NCI-H460 (cell line): ENCODE data around the gene DRC3. TPM values are rescaled to one million over a fixed set of nuclear protein-coding genes. Genes with fewer than 3 reads are reported as not detected.

Experiments
- DNase-seq: peaks from one replicate; pipeline ENCODE4 v3.0.0-alpha.2; 2016; ENCODE audit warnings: low read depth; ENCODE audit errors: extremely low read depth
- total RNA-seq: library from RNA; depleted of rRNA; stranded (reverse); fragments of >200 nt; shearing (Covaris generic); gene quantifications from 2 replicates; pipeline ENCODE4 v1.2.3, GENCODE V29; 2014

The DRC3 gene
- total RNA-seq, 1 experiment from 2014 or later, result 0.40 TPM

DNA sequence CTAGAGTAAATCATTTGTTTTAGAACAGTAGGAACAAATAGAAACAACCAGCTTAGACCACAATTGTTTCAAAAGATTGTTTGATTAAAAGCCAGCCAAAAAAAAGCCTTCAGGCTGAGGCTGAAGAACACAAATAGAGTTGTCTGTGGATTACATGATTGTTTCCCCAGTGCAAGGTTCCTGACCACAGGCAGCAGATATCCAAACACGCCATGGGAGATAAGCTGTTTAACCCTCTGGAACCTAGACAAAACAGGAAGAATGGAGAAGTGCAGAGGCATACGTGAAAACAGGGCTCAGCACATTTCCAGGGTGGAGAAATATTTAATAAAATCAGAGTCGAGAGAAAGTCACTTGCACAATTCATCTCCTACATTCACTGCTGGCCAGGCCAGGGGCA lies 45.3 kb downstream of the DRC3 start:
- DNase-seq, result no peak

DNA sequence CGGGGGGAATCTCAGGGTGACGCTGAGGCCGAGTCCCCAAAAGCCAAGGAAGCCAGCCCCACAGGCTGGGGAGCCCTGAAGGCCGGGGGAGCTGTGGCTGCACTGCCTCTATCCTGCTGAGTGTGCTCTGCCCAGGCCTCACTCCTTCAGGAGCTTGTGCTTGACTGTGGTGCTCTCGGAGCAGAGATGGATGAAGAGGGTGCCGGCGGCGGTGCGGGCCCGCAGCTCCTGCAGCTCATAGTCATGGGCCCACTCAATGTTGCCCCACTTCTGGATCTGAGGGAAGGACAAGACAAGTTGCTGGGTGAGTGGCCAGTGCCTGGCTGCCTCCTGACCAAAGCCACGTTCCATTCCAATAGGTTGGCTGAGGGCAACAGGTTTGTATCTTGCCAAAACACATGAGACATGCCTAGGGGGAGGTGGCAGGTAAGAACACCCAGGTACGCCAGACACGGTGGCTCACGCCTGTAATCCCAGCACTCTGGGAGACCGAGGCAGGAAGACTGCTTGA lies 45.8 kb downstream of the DRC3 start:
- no peak for DNase-seq

DNA sequence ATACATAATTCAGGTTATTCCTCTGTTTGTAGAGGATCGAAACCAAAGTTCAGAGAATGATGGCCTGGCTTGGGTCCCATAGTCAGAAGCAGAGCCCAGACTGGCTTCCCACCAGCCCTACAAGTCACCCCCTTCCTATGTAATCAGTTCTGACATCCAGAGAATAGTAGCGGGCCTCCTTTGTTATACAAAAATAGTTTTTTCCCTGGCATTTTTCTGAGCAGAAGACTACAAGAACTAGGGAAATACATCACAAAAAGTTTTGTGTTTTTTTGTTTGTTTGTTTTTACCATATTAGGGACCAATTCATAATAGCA lies 47.1 kb downstream of the DRC3 start:
- DNase-seq, result no peak

DNA sequence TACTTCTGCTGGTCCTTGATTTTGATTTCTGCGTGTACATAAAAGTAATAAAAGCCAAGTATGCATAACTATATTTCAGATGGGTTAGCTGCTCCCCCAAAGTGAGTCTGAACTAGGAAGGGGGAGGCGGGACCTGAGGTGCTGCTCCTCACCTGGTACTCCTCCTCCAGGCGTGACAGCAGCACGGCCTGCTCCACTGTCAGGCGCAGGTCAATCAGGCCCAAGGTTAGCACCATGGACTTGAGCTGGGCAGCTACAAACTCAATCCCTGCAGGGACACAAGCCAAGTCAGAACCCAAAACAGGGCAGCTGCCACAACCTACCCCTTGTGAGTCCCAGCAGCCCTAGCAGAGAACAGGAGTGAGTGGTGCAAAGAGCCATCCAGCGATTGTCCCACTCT lies 48.3 kb downstream of the DRC3 start:
- DNase-seq, result no peak

DNA sequence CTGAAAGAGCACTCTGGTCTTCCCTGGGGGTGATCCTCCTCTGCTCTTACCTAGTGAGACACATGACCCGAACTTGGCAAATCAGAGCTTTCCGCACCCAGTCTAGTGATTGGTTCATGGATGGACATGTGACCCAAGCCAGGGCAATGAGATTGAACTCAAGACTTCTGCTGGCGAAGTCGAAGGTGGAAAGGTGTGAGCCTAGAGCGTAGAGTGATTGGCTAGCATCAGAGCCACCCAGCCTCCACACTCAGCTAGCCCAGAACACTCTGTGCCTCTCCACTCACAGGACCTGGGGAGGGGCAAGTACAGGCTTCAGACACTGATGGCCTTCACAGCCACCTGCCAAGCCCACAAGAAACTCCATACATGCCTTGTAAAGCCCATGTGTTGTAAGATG lies 48.7 kb downstream of the DRC3 start:
- DNase-seq, result no peak

DNA sequence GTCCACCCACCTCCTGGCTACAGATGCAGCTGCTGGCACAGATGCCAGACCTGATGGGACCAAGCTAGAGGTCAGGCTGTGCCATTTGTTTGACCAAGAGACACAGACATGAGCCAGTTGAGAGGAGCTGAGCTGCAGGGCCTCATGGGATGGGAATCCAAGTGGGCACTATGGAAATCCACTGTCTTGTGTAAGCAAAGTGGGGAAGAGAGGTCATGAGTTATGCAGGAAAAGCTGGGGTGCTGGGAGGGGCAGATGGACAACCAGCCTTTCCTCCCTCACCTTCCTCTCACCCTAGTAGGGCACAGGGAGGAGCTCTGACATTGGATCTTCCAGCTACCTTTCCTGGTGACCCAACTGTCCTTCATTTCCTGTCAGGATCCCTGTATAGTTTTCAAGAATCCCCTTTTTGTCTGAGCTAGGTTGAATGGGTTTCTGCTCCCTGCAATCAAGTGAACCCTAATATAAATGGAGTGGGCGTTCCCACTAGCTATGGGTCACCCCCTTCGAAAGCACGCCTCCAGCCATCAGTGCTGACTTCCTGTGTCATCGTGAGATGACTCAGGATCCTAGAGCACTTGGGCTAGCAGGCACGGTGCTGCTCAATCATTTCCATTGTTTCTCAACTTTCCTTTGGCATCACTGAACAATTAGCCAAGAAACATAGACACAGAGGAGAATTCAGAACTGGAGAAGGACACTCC lies 52.7 kb downstream of the DRC3 start:
- DNase-seq, result peak; percentile 30

DNA sequence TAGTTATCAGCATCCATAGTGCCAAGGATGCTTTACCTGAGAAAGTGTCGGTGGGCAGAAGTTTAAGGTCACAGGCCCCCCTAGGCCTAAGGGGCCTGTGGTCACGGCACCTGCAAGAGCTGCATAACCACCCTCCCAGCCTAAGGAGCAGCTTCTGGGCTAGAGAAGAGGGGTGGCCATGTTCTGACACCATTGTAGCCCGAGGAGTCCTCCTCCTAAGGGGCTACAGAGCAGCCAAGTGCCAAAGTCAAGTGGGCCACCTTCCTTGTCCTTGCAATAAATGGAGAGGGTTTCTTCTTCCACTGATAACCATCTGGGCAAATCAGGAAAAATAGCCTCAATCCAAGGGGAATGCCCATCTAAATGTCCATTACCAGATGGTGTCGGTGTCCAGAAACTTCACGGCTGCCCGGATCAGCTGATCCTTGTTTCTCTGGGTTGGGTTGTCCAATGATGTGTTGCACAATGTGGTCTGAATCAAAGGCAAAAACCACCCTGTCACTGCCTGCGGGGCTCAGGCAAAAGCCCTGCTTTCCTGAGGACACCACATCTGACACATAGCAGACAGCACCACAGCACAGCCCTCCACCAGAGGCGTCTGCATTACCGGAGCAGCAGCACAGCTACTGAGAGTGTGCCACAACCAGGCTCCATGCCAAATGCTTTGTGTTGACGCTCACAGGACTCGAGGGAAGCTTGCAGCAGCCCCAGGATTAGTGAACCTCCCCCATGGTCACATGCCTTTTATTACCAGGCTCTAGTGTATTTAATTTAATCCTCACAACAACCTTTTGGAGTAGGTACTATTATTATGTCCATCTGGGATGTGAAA lies 53.5 kb downstream of the DRC3 start:
- DNase-seq, result no peak

DNA sequence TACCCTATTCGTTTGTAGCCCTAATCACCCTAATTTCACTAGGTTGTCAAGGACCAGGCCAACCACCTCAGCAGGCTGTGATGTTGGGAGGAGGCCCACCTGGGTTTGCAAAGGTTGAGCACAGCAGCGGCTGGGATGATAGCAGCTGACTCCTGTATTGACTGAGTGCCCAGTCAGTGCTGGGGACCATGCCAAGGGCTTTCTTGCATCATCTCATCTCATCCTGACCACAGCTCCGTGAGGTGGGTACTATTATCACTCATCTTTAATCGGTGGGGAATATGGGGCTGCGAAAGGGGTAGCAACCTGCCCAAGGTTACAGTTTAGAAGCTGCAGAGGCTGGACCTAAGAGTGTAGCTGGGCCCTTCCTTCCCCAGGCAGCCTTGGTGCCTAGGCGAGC lies 54.6 kb downstream of the DRC3 start:
- no peak for DNase-seq

DNA sequence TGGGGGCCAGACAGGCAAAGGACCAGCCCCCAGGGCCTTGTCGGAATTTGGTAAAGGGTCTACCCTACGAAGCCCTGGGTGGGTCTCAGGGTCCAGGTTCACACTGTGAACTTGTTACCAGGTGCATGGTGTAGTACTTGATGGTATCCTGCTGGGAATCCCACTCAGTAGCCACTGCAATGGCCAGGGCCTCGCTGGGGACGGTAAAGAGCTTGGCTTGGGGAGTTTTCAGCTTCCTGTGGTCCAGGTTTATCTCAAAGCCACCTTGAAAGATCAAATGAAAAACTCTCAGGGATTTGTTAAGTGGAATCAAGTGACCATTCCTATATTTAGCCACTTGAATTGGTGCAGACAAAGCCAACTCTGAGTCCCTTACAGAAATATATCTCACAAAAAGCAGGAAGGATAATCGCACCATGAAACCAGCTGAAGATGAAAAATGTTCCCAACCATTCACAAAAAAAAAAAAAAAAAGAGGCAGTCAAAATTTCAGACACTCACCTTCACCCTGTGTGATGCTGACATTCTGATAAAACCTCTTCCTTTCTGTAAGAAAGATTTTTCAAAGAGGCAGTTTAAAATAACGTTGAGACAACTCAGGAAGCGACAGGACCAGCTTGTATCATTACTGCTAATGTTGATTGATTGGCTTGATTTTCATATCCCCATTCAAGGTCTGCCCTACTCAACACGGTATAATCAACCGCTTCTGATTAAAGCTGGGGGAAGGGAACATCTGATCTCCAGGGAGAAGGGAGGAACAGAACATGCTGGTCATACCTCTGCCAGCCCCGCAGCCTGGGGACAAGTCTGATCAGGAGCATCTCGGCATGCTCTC lies 55.7 kb downstream of the DRC3 start:
- no peak for DNase-seq

DNA sequence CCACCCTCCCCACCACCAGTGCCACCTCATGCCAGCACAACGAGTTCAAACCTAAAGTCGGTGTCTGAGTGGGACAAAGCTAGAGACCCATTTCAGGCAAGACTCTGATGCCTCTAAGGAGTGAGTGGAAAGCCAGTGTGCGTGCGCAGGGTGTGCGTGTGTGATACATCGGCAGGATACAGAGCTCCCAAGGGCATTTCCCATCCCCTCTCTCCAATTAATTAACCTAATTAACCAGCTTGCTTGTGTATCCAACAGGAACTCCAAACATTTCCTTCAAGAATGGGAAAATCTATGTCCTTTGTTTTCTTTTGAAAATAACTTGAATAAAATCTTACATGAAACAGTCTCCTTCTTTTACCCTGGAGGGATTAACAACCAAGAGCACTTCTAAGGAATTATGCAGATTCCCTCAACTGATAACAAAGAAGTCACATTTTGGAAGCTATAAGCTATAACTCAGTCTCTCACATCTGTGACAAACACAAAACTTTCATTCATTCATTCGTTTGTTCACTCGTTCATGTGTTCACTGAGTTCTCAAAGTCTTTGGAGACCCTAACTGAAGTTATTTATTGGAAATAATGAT lies 56.4 kb downstream of the DRC3 start:
- no peak for DNase-seq

DNA sequence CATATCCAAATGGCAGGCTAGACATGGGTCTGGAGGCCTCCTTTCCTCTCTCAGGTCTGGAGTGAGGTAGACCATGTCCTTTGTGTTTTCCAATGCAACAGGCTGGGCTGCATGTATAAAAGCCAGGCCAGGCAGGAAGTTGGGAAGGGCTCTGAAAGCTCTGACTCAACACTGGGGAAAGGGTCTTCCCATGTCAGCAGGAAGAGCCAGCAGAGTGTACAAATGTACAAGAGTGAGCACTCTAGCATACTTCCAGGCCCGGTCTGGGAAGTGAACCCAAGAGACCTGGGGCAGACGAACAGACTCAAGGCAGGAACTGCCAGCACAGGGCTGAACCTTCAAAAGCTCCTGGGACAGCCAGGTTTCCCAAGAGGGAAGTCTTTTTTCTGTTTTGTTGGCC lies 59.3 kb downstream of the DRC3 start:
- DNase-seq, result no peak

DNA sequence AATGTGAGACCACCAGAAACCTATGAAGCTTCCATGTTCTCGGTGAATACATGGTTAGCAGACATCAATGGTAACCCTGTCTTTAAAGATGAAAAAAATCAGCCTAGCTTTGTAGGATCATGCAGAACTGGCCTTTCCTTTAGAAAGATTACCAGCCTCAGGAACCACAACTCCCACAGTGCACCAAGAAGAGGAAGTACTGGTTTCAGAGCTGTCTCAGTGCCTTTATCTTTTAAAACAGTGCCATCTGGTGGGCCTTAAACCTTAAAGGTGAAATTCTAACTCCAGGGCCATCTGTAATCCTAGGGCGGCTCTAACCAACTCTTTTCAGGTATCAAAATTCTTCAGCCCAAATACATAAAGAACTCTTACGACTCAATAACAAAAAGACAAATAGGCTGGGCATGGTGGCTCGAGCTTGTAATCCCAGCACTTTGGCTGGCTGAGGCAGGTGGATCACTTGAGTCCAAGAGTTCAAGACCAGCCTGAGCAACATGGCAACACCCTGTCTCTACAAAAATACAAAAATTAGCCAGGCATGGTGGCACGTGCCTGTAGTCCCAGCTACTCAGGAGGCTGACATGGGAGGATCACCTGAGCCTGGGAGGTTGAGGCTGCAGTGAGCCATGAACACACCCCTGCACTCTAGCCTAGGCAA lies 60.9 kb downstream of the DRC3 start:
- peak; percentile 77 for DNase-seq

DNA sequence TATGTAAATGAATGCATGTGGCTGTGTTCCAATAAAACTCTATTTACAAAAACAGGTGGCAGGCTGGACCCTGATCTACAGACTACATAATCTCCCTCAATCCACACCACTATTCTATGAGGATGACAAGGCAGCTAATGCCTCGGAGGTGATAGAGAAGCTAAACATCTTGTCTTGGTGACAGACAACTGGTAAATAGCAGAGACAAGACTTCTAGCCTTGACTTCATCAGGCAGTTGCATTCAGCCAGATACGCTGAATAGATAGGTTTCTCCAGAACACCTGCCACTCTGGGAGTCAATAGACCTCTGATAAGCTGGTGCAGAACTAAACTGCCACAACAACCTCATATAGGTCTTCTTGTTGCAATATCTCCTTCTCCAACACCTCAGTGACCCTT lies 63.0 kb downstream of the DRC3 start:
- no peak for DNase-seq

DNA sequence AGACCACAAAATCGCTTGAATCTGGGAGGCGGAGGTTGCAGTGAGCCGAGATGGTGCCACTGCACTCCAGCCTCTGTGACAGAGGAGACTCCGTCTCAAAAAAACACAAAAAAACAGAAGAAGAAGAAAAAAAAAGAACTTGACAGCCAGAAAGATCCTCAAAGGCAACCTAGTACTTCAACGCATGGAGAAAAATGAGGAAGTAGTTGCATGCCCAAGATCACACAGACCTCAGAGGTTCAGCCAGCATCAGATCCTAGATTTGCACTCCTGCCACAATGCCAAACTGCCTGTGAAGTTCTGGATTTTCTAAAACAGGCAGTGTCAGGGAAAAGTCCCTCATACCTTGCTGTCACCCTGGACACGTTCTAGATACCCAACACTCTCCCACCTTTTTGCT lies 64.8 kb downstream of the DRC3 start:
- no peak for DNase-seq

DNA sequence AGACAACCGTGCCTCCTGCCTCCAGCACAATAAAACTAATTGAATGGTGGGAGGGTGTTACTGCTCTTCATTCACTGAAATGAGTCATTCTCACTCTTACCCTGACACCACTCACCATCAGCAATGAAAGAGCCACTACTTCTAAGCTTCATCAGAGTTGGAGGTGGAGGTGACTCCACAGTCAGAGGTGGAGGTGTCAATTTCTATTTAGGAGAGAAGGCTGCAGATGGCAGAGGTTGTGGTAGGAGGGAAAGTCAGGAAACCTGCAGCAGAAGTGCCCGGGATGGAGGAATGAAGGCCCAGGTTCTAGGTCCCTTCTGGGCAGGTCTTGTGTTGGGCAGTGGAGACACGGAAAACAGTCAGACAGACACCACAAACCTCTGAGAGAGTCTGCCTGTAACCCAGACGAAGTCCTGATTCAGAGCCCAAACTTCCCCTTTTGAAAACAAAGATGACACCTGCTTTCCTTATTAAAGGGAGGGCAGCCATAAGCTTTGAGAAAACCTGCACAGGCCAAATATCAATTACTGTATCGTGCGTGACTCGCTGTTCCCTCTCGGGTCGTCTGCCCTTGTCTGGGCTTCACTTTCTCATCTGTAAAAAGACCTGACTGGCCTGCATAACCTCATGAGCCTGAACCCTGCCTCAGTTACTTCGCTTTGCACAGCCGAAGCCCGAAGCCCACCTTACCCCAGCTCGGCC lies 65.6 kb downstream of the DRC3 start:
- DNase-seq, result no peak

DNA sequence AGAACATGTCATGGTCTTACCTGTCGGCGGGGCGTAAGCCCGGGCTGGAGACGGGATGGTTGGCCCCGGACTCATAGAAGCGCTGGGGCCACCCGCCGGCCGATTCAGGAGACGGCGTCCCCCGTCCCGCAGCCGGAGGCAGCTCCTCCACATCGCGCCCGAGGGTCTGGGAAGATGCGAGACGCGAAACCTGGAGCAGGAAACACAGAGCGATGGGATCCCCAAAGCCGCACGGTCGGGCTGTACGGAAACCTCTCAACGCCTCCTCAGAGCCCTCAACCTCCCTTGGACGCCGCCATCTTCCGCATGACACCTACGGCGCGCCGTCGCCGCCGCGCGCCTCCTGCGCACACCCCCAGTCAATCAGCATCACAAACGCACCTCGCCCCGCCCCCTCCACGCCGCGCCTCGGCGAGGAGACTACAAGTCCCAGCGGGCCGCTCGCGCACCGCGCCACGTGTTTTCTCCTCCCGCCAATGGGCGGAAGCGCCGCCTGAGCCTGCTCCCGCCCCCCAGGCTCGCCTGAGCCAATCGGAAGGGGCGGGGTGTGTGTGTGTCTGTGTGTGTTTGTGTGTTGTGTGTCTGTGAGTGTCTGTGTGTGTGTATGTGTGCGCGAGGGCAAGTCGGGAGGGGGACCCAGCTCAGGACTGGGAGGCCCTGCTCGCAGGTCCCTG lies 66.3 kb downstream of the DRC3 start, which contains the start of the genes ATPAF2 and GID4:
Gene ATPAF2, minus strand, starts transcription at position 308 of the 674 bp plus-strand sequence. Its CDS starts 155 bp downstream, at position 153.
Gene GID4, plus strand, starts transcription at position 548 of the 674 bp plus-strand sequence. Its CDS starts 57 bp downstream, at position 605.
- peak; percentile 98 for DNase-seq

DNA sequence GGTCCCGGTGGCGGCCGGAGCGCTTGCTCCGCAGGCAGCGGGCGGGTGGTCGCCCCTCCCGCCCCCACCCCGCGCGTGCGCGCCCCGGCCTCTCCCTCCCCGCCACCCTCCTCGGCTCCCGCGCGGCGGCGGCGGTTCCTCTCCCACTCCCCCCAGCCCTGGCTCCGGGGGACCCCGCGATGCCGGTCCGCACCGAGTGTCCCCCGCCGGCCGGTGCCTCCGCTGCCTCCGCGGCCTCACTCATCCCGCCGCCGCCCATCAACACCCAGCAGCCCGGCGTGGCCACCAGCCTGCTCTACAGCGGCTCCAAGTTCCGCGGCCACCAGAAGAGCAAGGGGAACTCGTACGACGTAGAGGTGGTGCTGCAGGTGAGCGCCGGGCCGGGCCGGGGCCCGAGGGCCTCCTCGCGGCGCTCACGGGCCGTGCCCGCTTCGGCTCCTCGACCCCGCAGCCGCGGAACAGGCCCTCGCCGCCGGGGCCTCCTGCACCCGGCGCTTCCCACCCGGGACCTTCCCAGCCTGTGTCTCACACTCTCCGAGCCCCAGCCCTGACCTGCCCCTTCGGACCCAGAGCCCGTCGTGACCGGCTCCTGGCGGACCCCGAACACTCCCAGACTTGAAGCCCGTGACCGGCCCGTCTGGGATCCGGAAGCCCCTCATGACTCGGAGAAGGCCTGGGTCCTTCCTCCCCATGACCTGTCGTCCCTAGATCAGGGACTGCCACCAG lies 67.0 kb downstream of the DRC3 start:
- DNase-seq, result no peak

DNA sequence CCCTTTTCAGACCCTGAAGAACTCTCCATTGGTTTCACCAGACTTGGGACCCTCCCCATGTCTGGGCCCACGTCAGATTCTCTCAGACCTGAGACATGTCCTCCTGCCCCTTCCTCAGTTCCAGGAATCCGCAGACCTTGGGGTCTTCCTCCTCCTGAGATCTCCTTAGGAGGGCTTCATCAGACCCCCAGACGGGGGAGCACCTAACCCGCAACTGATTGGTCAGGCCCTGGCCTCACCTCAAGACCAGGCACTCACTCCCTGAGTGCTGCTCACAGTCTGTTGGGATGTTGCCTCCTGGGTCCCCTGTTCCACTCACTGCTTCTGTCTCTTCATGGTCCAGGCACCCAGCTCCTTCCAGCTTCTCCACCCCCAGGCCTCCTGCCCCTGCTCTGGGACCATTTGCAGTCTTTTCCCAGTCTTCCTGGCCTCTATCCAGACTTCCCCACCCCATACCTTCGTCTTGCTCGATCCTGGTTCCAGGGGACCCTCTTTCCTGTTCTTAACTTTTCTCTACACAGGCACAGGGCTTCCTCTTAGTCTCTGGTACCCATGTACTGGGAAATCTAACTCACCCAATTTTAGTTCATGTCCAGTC lies 67.7 kb downstream of the DRC3 start:
- DNase-seq, result no peak
